ENCODE measurements around the gene CRYZ.
"Not testable (repeated sequence)": the region's sequence is repeated elsewhere in the genome, so short reads cannot be mapped to it uniquely, and the experiment has no call there.

CRYZ gene, protein sequence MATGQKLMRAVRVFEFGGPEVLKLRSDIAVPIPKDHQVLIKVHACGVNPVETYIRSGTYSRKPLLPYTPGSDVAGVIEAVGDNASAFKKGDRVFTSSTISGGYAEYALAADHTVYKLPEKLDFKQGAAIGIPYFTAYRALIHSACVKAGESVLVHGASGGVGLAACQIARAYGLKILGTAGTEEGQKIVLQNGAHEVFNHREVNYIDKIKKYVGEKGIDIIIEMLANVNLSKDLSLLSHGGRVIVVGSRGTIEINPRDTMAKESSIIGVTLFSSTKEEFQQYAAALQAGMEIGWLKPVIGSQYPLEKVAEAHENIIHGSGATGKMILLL

DNA sequence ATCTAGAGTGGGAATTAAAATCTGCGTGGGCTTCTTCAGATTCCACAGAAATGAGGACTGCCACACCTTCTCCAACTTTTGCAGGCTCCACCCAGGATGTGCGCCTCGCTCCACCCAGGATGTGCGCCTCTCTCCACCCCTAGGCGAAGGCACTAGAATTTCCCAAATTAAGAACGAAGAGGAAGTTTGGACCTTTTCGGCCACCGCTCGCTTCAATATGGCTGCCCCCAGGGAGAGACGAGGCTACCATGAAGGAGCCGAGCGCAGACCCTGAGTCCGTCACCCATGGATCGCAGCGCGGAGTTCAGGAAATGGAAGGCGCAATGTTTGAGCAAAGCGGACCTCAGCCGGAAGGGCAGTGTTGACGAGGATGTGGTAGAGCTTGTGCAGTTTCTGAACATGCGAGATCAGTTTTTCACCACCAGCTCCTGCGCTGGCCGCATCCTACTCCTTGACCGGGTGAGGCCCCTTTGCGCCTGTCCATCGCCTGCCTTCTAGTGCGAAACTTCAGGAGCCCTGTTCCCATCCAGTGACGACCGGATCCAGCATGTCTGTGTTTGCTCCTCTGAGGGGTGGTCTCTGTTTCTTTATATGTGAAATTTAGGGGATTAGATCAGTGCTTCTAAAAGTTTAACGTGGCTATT, at the start of gene CRYZ, which contains the start of gene TYW3:
CRYZ (minus strand) TSS at position 91 of the 644 bp plus-strand sequence. CDS start 8,229 bp downstream, outside the sequence.
TYW3 (plus strand) TSS at position 193 of the 644 bp plus-strand sequence; CDS start at position 286, 93 bp downstream.
- peak; percentile 72 to 73 for DNase-seq

DNA sequence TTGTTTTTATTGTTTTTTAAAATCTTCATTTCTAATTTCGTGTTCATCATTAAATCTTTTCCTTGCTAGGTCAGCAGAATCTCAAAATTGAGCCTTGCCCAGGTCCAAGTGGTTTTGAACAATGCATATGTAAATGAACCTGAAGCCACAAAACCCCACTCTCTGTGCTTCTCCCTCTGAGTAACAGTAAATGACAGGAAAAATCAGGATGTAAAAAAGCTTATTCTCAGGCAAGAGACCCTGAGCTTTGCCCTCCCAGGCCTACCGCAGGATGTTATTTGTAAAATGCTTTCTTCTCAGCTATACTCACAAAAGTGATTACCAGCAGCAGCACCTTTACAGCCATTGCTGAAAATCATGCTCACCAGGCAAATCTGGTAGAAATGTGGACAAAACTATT, 47.7 kb upstream of the CRYZ start:
- no peak for DNase-seq

DNA sequence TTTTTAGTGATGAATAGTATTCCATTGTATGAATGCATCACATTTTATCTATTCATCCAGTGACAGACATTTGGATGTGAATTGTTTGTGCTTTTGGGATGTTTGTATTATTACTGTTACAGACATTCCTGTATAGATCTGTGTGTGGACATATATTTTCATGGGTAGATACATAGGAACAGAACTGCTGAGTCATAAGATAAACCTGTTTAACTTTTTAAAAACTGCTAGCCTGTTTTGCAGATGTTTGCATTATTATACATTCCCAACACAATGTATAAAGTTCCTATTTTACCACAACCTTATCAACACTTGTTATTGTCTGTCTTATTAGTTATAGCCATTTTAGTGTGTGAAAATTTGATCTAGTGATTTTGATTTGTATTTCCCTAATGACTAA, 46.9 kb upstream of the CRYZ start:
- DNase-seq = no peak

DNA sequence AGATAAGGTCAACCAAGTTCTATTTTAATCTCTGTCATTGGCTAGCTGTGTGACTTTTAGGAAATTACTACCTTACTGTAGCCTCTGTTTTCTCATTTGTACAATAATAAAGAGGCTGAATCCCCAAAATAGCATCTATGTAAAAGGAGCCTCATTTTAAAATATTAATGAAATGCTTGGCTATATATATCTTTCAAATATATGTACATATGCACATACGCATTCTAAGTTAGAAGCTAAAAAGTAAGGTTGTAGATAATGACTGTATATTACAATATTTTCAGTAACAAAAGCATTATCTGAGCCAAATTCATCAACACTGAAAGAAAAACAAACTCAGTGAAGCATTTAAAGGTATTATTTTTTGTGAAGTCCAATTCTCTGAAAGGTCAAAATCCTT, 44.7 kb upstream of the CRYZ start:
- no peak for DNase-seq

DNA sequence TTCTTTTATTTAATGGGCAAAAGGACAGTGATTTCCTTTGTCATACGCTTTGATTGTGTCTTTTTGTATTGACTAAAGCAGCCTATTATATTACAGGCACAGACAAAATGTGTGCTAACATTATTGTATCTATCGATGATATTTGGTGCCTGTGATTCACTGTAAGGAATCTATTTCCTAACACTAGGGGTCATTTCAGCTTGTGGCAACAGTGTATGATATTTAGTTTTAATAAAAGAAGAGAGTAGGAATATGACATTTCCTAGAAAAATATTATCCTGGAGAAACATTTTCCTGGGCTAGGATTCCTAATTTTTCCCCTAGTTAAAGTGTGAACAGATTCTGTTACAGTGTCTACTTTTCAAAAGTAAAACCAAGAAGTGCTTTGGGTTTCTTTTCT, 42.9 kb upstream of the CRYZ start:
- no peak for DNase-seq

DNA sequence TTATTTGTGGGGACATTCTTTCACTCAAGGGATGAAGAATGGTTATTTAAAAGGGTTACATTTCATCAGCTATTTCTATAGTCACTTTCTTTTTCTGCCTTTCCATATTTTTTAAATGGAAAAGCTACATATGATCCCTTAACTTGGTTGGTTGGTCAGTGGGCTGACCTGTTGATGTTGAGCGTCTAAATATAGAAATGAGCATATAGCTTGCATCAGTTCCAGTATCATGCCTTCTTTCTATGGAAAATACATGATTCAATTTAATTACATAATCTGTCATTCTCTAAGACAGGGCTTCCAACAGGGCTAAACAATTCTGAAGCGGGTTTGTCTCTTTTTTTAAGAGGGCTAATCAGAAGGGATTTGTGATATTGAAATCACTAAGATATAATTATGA, 40.7 kb upstream of the CRYZ start:
- DNase-seq = no peak

DNA sequence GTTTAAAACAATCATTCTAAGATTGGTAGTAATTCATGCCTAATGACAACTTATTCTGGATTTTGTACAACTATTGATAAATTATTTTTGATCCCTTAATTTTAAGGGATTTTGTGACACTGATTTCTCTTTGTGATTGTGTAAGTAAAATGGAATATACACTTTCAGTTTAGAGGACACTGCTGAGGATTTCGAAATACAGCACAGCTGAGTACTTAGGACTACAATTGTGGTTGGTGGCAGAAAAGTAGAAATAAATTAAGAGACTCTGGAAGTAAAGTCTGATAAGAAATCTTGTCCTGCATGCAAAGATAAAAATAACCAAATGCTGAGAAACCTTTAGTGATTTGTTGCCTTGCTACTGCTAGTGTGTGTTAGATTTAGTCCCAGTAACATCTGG, 40.1 kb upstream of the CRYZ start:
- no peak for DNase-seq

DNA sequence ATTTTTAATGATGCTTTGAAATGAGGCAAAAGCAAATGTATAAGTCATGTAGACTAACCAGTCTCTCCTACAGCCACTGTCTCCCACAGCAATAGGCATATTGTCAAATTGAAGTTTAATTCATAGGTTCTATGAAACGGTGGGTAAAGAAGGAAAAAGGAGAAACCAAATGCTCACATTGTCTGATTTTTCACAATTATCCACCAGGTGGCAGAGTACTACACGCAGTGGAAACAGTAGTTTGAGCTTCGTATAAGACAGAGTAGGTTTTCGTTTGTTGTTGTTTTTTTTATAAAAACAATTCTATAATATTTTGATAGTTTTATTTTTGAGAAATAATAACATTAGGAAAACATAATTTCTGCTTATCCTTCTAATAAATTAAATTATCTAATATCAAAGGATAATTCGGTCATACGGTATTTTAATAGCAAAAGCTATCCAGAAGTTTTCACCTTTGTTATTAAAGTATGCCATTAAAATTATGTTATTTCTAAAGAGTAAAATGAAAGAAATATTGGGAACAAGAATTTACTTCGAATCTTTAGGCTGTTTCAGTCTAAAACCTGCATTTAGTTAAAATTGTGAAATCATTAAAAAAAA, 39.2 kb upstream of the CRYZ start:
- DNase-seq = peak in 1 of 2 experiments; percentile 37

DNA sequence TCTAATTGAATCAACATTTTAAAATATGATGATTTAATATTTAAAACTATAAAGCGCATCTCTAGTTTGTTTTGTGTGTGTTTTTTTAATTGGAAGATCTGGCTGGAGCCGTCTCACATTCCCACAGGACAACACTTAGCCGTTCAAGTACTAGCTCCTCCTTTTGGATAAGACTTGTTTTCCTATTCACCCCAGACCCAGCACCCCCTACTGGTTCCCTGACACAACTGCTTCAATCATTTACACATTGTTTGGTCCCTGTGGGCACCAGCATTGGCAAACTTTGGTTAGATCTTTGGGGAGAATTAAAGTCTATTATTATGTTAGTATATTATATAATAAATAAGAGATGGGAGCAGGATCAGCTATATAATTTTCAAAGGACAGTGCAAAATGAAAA, 34.6 kb upstream of the CRYZ start:
- no peak for DNase-seq

DNA sequence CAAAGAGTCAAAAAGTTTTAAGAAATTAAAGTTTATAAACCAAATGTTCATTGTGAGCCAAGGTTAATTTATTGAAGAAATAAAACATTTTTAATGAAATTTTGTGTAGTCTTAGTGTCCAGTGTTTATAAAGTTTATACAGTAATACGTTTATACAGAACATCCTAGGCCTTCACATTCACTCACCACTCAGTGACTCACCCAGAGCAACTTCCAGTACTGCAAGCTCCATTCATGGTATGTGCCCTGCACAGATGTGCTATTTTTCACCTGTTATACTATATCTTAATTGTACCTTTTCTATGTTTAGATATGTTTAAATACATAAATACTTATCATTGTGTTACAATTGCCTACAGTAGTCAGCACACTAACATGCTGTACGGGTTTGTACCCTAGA, 33.7 kb upstream of the CRYZ start:
- no peak for DNase-seq

DNA sequence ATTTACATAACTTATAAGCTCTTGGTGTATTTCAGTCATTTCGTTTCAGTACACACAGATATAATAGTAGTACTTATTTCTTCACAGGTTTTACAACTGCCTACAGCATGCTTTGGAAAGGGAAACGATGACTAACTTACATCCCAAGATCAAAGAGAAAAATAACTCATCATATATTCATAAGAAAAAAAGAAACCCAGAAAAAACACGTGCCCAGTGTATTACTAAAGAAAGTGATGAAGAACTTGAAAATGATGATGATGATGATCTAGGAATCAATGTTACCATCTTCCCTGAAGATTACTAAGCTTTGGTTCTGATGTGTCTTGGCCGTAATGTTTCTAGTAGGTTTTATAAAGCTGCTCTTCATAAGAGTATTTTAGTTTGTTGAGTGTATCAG, 31.0 kb upstream of the CRYZ start:
- DNase-seq = no peak

DNA sequence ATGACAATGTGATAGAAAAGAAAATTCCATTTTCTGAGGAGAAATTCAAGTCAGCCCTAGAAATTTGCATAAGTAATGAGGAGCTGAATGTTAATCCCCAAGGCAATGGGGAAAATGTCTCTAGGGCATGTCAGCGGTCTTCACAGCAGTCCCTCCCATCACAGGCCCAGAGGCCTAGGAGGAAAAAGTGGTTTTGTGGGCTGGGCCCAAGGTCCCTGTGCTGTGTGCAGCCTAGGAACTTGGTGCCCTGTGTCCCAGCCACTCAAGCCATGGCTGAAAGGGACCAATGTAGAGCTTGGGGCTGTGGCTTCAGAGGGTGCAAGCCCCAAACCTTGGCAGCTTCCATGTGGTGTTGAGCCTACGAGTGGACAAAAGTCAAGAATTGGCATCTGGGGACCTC, 23.8 kb upstream of the CRYZ start:
- DNase-seq = not testable (repeated sequence)

DNA sequence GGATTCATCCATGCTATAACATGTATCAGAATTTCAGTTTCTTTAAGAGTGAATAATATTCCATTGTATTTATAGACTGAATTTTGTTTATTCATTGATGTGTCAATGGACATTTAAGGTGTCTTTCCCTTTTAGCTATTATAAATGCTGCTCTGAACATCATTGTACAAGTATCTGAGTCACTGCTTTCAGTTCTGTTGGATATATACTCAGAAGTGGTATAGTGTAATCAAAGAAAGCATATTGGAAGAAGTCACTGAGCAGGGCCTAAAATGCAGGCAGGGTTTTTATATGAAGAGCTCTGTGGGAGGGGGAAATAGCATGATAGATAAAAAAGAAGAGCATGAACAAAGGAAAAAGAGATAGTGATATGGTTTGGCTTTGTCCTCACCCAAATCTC, 22.6 kb upstream of the CRYZ start:
- no peak for DNase-seq

DNA sequence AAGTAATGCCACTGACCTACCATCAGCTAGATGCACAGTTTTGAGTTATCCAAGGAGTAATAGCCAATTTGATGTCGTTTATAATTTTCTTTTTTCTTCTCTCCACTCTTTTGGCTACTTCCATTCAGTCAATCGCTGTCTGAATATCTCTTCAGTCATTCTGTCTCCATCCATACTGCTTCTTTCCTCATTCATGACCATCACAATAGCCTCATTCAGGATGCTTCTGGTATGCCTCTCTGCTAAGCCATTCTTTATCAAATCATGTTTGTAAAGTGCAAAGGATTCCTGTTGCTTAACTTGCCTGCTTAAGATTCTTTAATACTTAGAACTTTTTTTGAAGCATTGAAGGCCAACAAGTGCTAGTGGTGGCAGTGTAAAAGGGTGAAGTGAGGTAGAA, 20.3 kb upstream of the CRYZ start:
- no peak for DNase-seq

DNA sequence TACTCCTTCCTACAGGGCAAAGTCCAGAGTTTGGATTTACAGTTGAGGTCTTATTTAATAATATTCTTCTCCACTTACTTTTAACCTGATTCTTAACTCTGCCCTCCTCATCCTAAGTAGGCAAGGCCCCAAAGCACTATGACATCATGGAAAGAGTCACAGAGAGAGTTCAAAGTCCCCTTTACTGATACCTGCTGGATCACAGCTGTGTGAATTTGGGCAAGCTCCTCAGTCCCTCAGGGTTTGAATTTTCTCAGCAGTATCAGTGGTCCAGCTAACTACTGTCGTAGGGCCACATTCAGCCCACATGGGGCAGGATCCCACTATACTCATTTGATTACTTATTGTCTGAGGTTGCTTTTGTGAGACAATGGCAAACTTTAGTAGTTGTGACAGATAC, 16.1 kb upstream of the CRYZ start:
- DNase-seq = no peak

DNA sequence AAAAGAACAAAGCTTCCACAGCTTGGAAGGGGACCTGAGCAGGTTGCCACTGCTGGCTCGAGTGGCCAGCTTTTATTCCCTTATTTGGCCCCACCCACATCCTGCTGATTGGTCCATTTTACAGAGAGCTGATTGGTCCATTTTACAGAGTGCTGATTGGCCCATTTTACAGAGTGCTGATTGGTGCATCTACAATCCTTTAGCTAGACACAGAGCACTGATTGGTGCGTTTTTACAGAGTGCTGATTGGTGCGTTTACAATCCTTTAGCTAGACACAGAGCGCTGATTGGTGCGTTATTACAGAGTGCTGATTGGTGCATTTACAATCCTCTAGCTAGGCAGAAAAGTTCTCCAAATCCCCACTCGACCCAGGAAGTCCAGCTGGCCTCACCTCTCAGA, 12.4 kb upstream of the CRYZ start:
- not testable (repeated sequence) for DNase-seq

DNA sequence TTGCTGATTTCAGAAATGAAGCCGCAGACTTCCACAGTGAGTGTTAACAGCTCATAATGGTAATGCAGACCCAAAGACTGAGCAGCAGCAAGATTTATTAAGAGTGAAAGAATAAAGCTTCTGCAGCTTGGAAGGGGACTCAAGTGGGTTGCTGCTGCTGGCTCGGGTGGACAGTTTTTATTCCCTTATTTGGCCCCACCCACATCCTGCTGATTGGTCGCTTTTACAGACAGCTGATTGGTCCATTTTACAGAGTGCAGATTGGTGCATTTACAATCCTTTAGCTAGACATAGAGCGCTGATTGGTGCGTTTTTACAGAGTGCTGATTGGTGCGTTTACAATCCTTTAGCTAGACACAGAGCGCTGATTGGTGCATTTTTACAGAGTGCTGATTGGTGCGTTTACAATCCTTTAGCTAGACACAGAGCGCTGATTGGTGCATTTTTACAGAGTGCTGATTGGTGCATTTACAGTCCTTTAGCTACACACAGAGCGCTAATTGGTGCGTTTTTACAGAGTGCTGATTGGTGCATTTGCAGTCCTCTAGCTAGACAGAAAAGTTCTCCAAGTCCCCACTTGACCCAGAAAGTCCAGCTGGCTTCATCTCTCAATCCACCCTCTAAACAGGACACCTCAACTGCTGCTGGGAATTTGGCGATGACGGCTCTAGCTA, 7.6 kb upstream of the CRYZ start:
- DNase-seq = not testable (repeated sequence)

DNA sequence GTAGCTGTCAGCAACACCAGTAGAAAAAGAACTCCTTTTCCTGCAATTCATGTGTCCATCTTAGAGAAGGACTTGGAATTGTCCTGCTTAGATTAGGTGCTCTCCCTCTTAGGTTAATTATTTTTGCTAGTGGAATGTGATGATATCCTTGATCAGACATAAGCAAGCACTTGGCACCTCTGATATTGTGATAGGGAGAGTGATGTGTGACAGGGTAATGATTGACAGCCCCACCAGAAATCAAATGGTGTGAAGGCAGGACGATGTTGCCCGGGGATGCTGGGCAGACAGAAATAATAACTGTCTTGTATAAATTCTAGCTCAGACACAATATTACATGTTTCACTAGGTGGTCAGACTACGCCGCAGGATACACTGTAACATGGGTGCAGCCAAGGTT, 4.5 kb upstream of the CRYZ start:
- no peak for DNase-seq

DNA sequence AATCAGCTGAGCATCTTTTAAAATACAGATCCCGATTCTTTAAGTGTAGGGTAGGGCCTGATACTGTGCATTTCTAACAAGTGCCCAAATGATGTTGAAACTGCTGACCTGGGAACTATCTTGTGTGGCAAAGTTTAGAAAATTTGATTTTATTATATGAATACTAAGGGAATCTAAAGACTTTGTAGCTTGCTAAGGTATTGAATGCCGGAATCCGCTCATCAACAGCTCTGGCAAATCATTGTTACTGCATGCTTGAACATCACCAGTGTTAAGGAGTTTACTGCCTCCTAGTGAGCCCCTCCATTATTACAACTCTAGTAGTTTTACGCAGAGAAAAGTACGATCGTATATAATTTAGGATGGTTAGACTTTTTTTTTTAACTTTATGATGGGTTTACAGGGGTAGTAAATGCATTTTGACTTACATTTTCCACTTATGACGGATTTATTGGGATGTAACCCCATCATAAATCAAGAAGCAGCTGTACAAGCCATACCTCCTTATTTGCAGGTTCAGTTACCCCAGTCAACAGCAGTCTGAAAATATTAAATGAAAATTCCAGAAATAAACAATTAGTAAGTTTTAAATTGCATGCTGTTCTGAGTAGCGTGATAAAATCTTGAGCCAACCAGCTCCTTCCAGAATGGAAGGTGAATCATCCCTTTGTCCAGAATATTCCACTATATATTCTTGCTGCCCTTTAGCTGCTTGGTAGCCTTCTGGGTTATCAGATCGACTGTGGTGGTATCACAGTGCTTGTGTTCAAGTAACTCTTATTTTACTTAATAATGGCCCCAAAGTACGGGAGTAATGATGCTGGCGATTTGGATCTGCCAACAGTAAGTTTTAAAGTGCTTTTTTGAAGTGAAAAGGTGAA, 994 bp upstream of the CRYZ start:
- peak; percentile 38 to 47 for DNase-seq

DNA sequence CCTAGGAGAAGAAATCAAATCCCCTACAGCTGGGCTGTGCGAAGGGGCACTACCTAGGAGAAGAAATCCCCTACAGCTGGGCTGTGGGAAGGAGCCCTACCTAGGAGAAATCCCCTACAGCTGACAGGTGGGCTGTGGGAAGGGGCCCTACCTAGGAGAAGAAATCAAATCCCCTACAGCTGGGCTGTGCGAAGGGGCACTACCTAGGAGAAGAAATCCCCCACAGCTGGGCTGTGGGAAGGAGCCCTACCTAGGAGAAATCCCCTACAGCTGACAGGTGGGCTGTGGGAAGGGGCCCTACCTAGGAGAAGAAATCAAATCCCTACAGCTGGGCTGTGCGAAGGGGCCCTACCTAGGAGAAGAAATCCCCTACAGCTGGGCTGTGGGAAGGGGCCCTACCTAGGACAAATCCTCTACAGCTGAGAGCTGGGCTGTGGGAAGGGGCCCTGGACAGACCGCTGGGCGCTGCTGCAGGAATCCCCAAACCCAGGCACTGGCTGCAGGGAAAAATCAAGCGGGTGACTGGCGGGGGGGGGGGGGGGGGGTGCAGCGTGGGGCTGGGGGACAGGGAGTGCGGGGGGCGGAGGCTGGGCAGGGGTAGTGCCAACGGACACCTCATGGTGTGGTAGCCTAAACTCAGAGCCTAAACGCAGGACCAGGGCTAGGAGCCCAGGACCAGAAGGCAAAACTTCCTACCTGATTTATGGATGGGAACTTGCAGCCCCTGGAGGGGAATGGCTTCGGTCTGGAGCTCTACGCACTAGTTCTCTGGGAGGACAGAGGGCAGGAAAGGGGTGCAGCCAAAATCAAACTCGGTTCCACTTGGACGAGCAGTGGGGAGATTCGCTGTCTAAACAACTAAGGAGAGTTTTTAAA, 541 bp downstream of the CRYZ start:
- not testable (repeated sequence) for DNase-seq

DNA sequence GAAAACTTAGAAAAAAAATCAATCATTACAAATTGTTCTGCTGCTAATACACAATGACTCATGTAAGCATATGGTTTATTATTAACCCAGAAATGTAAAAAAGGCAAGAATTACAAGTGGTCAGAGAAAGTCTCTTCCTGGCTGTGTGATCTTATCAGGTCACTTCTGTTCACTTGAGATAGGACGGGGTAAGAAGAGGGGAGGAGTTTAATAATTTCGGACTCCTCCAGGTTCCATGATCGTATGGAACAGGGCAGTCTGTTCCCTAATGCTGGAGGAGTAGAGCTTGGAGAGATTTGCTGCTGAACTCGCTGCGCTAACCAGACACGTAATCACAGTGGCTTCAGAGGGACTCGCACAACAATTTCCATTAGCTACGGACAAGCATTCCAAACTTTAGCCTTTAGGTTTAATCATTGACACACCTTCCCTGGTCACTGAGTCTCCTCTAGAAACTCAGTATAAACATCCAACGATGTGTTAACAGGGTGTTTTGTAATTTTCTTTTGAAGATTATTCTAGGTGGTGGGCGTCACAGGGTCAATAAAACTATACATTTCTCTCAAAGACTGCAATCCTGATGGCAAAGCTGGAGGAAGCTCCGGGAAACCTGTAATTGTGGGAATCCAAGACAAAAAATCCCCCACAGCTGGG, 1.3 kb downstream of the CRYZ start:
- no peak for DNase-seq
